ENCODE measurements around the gene UGT1A4. TPM values are rescaled to one million over a fixed set of nuclear protein-coding genes. Genes with fewer than 3 reads are reported as not detected.
"Not testable (repeated sequence)": the region's sequence is repeated elsewhere in the genome, so short reads cannot be mapped to it uniquely, and the experiment has no call there.

The UGT1A4 gene
- total and polyA plus RNA-seq, 2 donors (not counting 1 experiment from before 2014, with no cell fraction given), result not detected

- no peak overlapping the region for H2AFZ ChIP-seq (ENCODE audit: low read length)
- DNase-seq (ENCODE audit: low read depth in 2 of 2), result peak; percentile 34 to 88
- H3K27me3 ChIP-seq (ENCODE audit: control insufficient read depth, insufficient read depth, low read length), result no peaks in the 10 kb centered on the region
- no peaks in the 10 kb centered on the region for H3K9me3 ChIP-seq (ENCODE audit: control insufficient read depth, insufficient read depth, low read depth, low read length)
- H3K4me2 ChIP-seq (ENCODE audit: extremely low read depth, insufficient read depth, low read length), result no peak overlapping the region
- H3K4me3 ChIP-seq (replicated peaks in 1 of 4; ENCODE audit: control extremely low read depth in 1 of 4, insufficient read depth in 1 of 4, low read depth in 3 of 4, low read length in 4 of 4), result no peak overlapping the region
- no peak overlapping the region for H3K9ac ChIP-seq (ENCODE audit: insufficient read depth, low read length)
- H3K4me1 ChIP-seq (ENCODE audit: control insufficient read depth, extremely low read depth, insufficient read depth, low read length), result no peaks in the 10 kb centered on the region
- H4K20me1 ChIP-seq (ENCODE audit: control insufficient read depth, extremely low read depth, insufficient read depth, low read length), result no peaks in the 10 kb centered on the region
- no peak overlapping the region for H3K27ac ChIP-seq (ENCODE audit: insufficient read depth, low read length)
- H3K79me2 ChIP-seq (ENCODE audit: control insufficient read depth, insufficient read depth, low read length), result no peaks in the 10 kb centered on the region
- H3K36me3 ChIP-seq (ENCODE audit: control insufficient read depth, insufficient read depth, low read length), result no peaks in the 10 kb centered on the region
- TF ChIP-seq EZH2 (IDR thresholded peaks at IDR 0.05; ENCODE audit: low read length, missing control alignments), result no peak
- no peak for TF ChIP-seq CTCF (conservative IDR thresholded peaks at IDR 0.05 in 1 of 2, IDR thresholded peaks at IDR 0.05 in 1 of 2; ENCODE audit: low read depth in 1 of 2, low read length in 2 of 2)
Observed at GRCh38 chr2:233700028-233700635, 18.4 kb upstream of the UGT1A4 start.

DNA sequence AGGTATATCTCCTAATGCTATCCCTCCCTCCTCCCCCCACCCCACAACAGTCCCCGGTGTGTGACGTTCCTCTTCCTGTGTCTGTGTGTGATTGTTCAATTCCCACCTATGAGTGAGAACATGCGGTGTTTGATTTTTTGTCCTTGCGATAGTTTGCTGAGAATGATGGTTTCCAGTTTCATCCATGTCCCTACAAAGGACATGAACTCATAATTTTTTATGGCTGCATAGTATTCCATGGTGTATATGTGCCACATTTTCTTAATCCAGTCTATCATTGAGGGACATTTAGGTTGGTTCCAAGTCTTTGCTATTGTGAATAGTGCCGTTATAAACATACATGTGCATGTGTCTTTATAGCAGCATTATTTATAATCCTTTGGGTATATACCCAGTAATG, 17.7 kb upstream of the UGT1A4 start:
- not testable (repeated sequence) for H3K79me2 ChIP-seq (ENCODE audit: control insufficient read depth, insufficient read depth, low read length); H3K9ac ChIP-seq (ENCODE audit: insufficient read depth, low read length); H3K4me1 ChIP-seq (ENCODE audit: control insufficient read depth, extremely low read depth, insufficient read depth, low read length); H3K4me3 ChIP-seq (replicated peaks in 1 of 4; ENCODE audit: control extremely low read depth in 1 of 4, insufficient read depth in 1 of 4, low read depth in 3 of 4, low read length in 4 of 4); H2AFZ ChIP-seq (ENCODE audit: low read length); H3K27me3 ChIP-seq (ENCODE audit: control insufficient read depth, insufficient read depth, low read length); H3K9me3 ChIP-seq (ENCODE audit: control insufficient read depth, insufficient read depth, low read depth, low read length); H3K4me2 ChIP-seq (ENCODE audit: extremely low read depth, insufficient read depth, low read length); H4K20me1 ChIP-seq (ENCODE audit: control insufficient read depth, extremely low read depth, insufficient read depth, low read length); H3K27ac ChIP-seq (ENCODE audit: insufficient read depth, low read length); DNase-seq (ENCODE audit: low read depth in 2 of 2); H3K36me3 ChIP-seq (ENCODE audit: control insufficient read depth, insufficient read depth, low read length)

GRCh38 chr2:233702238-233702637, 16.3 kb upstream of the UGT1A4 start:
- H4K20me1 ChIP-seq (ENCODE audit: control insufficient read depth, extremely low read depth, insufficient read depth, low read length), result no peaks in the 10 kb centered on the region
- no peaks in the 10 kb centered on the region for H3K36me3 ChIP-seq (ENCODE audit: control insufficient read depth, insufficient read depth, low read length)
- DNase-seq (ENCODE audit: low read depth in 2 of 2), result no peak
- TF ChIP-seq CTCF (conservative IDR thresholded peaks at IDR 0.05 in 1 of 2, IDR thresholded peaks at IDR 0.05 in 1 of 2; ENCODE audit: low read depth in 1 of 2, low read length in 2 of 2), result no peak
- no peak for TF ChIP-seq EZH2 (IDR thresholded peaks at IDR 0.05; ENCODE audit: low read length, missing control alignments)
- no peak overlapping the region for H3K27ac ChIP-seq (ENCODE audit: insufficient read depth, low read length)
- H3K4me3 ChIP-seq (replicated peaks in 1 of 4; ENCODE audit: control extremely low read depth in 1 of 4, insufficient read depth in 1 of 4, low read depth in 3 of 4, low read length in 4 of 4), result no peak overlapping the region
- H3K4me1 ChIP-seq (ENCODE audit: control insufficient read depth, extremely low read depth, insufficient read depth, low read length), result no peaks in the 10 kb centered on the region
- H3K9me3 ChIP-seq (ENCODE audit: control insufficient read depth, insufficient read depth, low read depth, low read length), result no peaks in the 10 kb centered on the region
- H3K27me3 ChIP-seq (ENCODE audit: control insufficient read depth, insufficient read depth, low read length), result no peaks in the 10 kb centered on the region
- H2AFZ ChIP-seq (ENCODE audit: low read length), result no peak overlapping the region
- H3K9ac ChIP-seq (ENCODE audit: insufficient read depth, low read length), result no peak overlapping the region
- H3K4me2 ChIP-seq (ENCODE audit: extremely low read depth, insufficient read depth, low read length), result no peak overlapping the region
- H3K79me2 ChIP-seq (ENCODE audit: control insufficient read depth, insufficient read depth, low read length), result no peaks in the 10 kb centered on the region
